Ovary (tissue), 9 donors: ENCODE measurements around the gene PRR23C. TPM values are rescaled to one million over a fixed set of nuclear protein-coding genes. Genes with fewer than 3 reads are reported as not detected.

Source experiments
- DNase-seq, 5 donors: peaks; one replicate each; pipeline ENCODE4 v3.0.0-alpha.2; 2019 to 2020
- H3K27ac ChIP-seq, 2 donors: fragments of 200-600 bp; one replicate each; pipeline versions ENCODE4 v1.5.1 to v1.8.0; 2019 to 2022
- H3K27me3 ChIP-seq: fragments of 200-600 bp; one replicate; pipeline ENCODE4 v1.8.0; 2022
- H3K36me3 ChIP-seq: fragments of 200-600 bp; sonication (generic); one replicate; pipeline ENCODE4 v1.5.1; 2019
- H3K4me1 ChIP-seq: one replicate; pipeline ENCODE4 v1.8.1; 2013; ENCODE audit warnings: mild to moderate bottlenecking, moderate library complexity; ENCODE audit not compliant: insufficient read depth
- H3K4me3 ChIP-seq: fragments of 200-600 bp; sonication (generic); one replicate; pipeline ENCODE4 v1.5.1; 2017
- H3K9me3 ChIP-seq, 2 donors: fragments of 200-600 bp in 1 of 2; sonication (generic) in 1 of 2; one replicate each; pipeline versions ENCODE4 v1.5.1 to v1.8.1; 2013 to 2019; ENCODE audit warnings: mild to moderate bottlenecking in 1 of 2, moderate library complexity in 1 of 2
- CTCF ChIP-seq, 3 donors: fragments of 450-650 bp in 2 of 3; fragments of 200-600 bp in 1 of 3; IDR thresholded peaks; one replicate each; pipeline versions ENCODE4 v1.5.1 to v1.8.0; 2016 to 2022; ENCODE audit warnings: antibody characterized with exemption in 3 of 3, mild to moderate bottlenecking in 1 of 3
- EP300 ChIP-seq: sonication (generic); formaldehyde crosslinking; IDR thresholded peaks from one replicate; pipeline ENCODE4 v1.6.1; 2017; ENCODE audit warnings: antibody characterized with exemption
- POLR2A ChIP-seq: fragments of 450-650 bp; IDR thresholded peaks from one replicate; pipeline ENCODE4 v1.6.1; 2017; ENCODE audit warnings: antibody characterized with exemption, mild to moderate bottlenecking, moderate library complexity
- WGBS, 3 donors: extraction: QIAGEN DNeasy Blood & Tissue Kit in 1 of 3; methylation state at CpG; one replicate each; pipeline versions ENCODE4 v1.1.5 to v1.1.7; 2013 to 2017; 5-methylcytosine and 5-hydroxymethylcytosine counted together
- intact Hi-C, 4 donors: fragments of 100-400 bp; cut with DNase I; formaldehyde crosslinking; loops; one replicate each; pipeline versions ENCODE4 v1.11.0 to v1.15.1; 2022 to 2023
- polyA plus RNA-seq, 2 donors: library from polyadenylated mRNA; stranded (reverse); fragments of 200-250 nt in 1 of 2; fragments of 350-450 nt in 1 of 2; fragmentation: Illumina TruSeq in 1 of 2; extraction: RNeasy Lipid Tissue Mini Kit (QIAGEN cat#74804) in 1 of 2; gene quantifications; one replicate each; pipeline ENCODE4 v1.2.3, GENCODE V29; 2013 to 2014
- total RNA-seq, 7 donors: library from RNA; depleted of rRNA in 2 of 7; stranded (reverse); fragments of >200 nt in 2 of 7; fragmentation: NEBNext Ultra II Directional in 3 of 7; extraction: Animal tissue kit (Norgen Biotek cat#: 25700) in 3 of 7; gene quantifications; one replicate each; pipeline versions ENCODE4 v1.1.0 to v1.2.4, GENCODE V29; 2016 to 2023
- donor health status: DM: no; HTN: no; CAD: no; lungs with moderate emphysema.
- donor health status: DM: no; HTN: no; CAD: no.
- donor health status: Bipolar disorder and iron deficiency.
- donor health status: DM: yes; HTN: yes; CAD: no.
- donor health status: DM: no; HTN: no; CAD: no.
- donor health status: DM: yes; HTN: yes; CAD: no.

The PRR23C gene
- total and polyA plus RNA-seq, 9 donors: not detected

DNA sequence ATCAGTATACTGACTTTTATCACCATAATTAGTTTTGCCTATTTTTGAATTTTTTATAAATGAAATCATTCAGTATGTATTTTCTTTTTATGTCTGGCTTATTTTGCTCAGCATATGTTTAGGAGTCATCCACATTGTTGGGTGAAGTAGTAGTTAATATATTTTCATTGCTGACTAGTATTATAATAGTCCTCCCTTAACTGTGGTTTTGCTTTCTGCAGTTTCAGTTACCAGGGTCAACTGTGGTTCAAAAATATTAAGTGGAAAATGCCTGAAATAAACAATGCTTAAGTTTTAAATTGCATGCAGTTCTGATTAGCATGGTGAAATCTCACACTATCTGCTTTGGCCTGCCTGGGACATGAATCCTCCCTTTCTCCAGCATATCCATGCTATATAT, 39.5 kb upstream of the PRR23C start:
- Histone ChIP-seq H3K36me3 (no peaks in the 10 kb centered on the region), H3K9me3 (no peaks in the 10 kb centered on the region), H3K4me3 (no peak overlapping the region), H3K27ac (no peak overlapping the region), H3K4me1 (no peaks in the 10 kb centered on the region), H3K27me3 (no peaks in the 10 kb centered on the region)
- no peak for TF ChIP-seq EP300
- no peak for TF ChIP-seq CTCF (IDR thresholded peaks at IDR 0.05)
- no peak for TF ChIP-seq POLR2A
- intact Hi-C loops: no loop called here
- no peak for DNase-seq

- 94 to 96% (median 96%) methylated on average over 2 of the region's 2 CpGs for WGBS, 3 donors
- TF ChIP-seq POLR2A (no peak), CTCF (IDR thresholded peaks at IDR 0.05) (no peak), EP300 (no peak)
- intact Hi-C loops: no loop called here
These were observed 29.9 kb upstream of the PRR23C start for GRCh38 chr3:139074565-139075115.

DNA sequence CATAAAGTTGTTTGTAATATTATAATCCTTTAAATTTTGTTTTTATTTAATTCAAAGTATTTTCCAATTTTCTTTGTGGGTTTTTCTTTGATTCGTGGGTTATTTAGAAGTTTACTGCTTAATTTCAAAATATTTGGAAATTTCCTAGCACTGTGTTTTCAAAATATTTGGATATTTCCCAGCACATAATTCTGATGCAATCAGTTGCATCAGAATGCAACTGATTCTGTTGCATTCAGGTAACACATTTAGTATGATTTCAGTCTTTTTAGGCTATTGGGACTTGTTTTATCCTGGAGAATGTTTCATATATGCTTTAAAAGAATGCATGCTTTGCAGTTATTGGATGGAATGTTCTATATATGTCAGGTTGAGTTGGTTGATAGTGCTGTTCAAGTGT, 18.2 kb upstream of the PRR23C start:
- DNase-seq: no peak
- H3K4me3 ChIP-seq: no peak overlapping the region
- intact Hi-C loops: no loop called here
- H3K27ac ChIP-seq: no peak overlapping the region
- no peaks in the 10 kb centered on the region for H3K27me3 ChIP-seq
- no peaks in the 10 kb centered on the region for H3K4me1 ChIP-seq
- H3K36me3 ChIP-seq: no peaks in the 10 kb centered on the region
- H3K9me3 ChIP-seq: no peaks in the 10 kb centered on the region
- TF ChIP-seq CTCF (IDR thresholded peaks at IDR 0.05): no peak
- TF ChIP-seq EP300: no peak
- no peak for TF ChIP-seq POLR2A
- WGBS, 3 donors: 0 to 23% (median 7%) methylated on average over 1 of the region's 1 CpG

More at GRCh38 chr3:139074565-139075115, 29.9 kb upstream of the PRR23C start:
- no peak for DNase-seq
- Histone ChIP-seq H3K36me3 (no peaks in the 10 kb centered on the region), H3K9me3 (no peaks in the 10 kb centered on the region), H3K27ac (no peak overlapping the region), H3K27me3 (no peaks in the 10 kb centered on the region), H3K4me1 (no peaks in the 10 kb centered on the region), H3K4me3 (no peak overlapping the region)

GRCh38 chr3:139052802-139053600, 8.3 kb upstream of the PRR23C start:
- no peaks in the 10 kb centered on the region for H3K36me3 ChIP-seq
- 72 to 89% (median 75%) methylated on average over 2 of the region's 2 CpGs for WGBS, 3 donors
- DNase-seq: no peak
- TF ChIP-seq CTCF (IDR thresholded peaks at IDR 0.05): no peak
- TF ChIP-seq EP300: no peak
- no peaks in the 10 kb centered on the region for H3K9me3 ChIP-seq
- no peaks in the 10 kb centered on the region for H3K27me3 ChIP-seq
- H3K4me1 ChIP-seq: no peaks in the 10 kb centered on the region
- H3K4me3 ChIP-seq: no peak overlapping the region
- no peak overlapping the region for H3K27ac ChIP-seq
- intact Hi-C loops: no loop called here
